ENCODE data around the gene AGAP1. TPM values are rescaled to one million over a fixed set of nuclear protein-coding genes. Genes with fewer than 3 reads are reported as not detected.
A peak's percentile ranks its signal among the peaks of the same experiment; 100 is the strongest.

AGAP1 gene
- total and polyA plus RNA-seq, 8 donors: 5.0 to 27.6 (median 17.4) TPM

DNA sequence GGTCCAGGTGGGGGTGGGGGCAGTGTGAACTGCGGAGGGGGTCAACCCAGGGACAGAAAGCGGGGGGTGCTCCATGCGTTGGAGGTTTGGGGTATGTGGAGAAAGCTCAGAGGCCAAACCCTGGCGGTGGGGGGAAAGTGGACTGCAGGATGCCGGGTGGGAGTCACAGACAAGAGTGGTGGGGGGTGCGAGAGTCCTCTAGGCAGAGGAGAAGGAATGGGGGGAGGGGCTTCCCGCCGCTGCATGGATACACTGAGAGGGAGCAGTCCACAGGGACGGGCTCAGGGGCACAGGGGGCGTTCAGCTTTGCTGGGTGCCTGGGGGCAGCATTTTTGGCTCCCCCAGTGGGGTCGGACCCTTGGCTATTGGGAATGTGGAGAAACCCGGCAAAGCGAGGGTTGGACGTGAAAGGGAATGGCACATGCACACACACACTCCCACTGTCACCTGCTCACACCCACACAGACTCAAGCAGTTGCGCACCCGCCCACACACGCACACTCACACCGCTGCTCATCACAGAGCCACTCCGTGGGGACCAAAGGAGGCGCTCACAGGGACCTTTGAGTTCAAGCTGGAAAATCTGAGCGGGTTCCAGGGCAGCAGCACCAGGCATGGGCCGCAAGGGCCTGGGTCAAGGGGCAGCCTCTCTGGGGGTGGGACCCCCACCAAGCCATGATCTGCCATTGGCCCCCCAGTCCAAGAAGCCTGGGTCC is 666.7 kb downstream of the AGAP1 start:
- H3K9me3 ChIP-seq: no peaks in the 10 kb centered on the region
- 24 to 31% methylated on average over 21 to 22 of the region's 22 CpGs for WGBS, 2 donors
- intact Hi-C loops (cut with DNase I): no loop called here
- H3K36me3 ChIP-seq: no peaks in the 10 kb centered on the region
- DNase-seq (no peak), FAIRE-seq (no peak), ATAC-seq (no peak)
- peaks cover 4 to 14% (median 7%) of the 10 kb centered on the region in 3 donors for H3K4me1 ChIP-seq
- no peak overlapping the region for H3K27ac ChIP-seq
- TF ChIP-seq, protein P1, sequence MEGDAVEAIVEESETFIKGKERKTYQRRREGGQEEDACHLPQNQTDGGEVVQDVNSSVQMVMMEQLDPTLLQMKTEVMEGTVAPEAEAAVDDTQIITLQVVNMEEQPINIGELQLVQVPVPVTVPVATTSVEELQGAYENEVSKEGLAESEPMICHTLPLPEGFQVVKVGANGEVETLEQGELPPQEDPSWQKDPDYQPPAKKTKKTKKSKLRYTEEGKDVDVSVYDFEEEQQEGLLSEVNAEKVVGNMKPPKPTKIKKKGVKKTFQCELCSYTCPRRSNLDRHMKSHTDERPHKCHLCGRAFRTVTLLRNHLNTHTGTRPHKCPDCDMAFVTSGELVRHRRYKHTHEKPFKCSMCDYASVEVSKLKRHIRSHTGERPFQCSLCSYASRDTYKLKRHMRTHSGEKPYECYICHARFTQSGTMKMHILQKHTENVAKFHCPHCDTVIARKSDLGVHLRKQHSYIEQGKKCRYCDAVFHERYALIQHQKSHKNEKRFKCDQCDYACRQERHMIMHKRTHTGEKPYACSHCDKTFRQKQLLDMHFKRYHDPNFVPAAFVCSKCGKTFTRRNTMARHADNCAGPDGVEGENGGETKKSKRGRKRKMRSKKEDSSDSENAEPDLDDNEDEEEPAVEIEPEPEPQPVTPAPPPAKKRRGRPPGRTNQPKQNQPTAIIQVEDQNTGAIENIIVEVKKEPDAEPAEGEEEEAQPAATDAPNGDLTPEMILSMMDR (IDR thresholded peaks at IDR 0.05): no peak
- no peak overlapping the region for H3K4me3 ChIP-seq
- peaks cover 0 to 18% (median 5%) of the 10 kb centered on the region in 4 donors for H3K27me3 ChIP-seq

DNA sequence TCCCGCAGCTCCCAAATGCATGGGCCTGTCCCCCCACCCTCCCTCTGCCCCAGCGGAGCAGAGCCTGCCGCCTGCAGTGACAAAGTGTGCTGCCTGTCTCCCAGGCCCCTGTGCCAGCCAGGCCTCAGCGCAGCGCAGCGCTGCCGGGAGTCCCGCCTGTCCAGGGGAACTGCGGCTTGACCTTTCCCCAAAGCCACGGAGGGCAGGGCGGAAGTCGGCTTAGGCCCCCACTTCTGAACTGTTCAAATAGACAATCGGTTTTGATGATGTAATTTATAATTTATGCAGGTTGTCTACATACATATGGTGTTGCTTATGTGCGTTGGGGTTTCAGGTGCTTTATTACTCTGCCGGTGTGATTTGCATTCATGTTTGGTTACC is 667.2 kb downstream of the AGAP1 start:
- no peaks in the 10 kb centered on the region for H3K9me3 ChIP-seq
- FAIRE-seq: no peak
- H3K4me3 ChIP-seq: no peak overlapping the region
- no peak for ATAC-seq
- TF ChIP-seq, protein P1 (IDR thresholded peaks at IDR 0.05): no peak
- intact Hi-C loops (cut with DNase I): no loop called here
- H3K27me3 ChIP-seq: peaks cover 0 to 24% (median 8%) of the 10 kb centered on the region in 4 donors
- peak in 1 of 6 donors; percentile 50 for DNase-seq
- no peaks in the 10 kb centered on the region for H3K36me3 ChIP-seq
- H3K27ac ChIP-seq: no peak overlapping the region
- peaks cover 4 to 14% (median 7%) of the 10 kb centered on the region in 3 donors for H3K4me1 ChIP-seq
- 41 to 47% methylated on average over 15 of the region's 15 CpGs for WGBS, 2 donors

DNA sequence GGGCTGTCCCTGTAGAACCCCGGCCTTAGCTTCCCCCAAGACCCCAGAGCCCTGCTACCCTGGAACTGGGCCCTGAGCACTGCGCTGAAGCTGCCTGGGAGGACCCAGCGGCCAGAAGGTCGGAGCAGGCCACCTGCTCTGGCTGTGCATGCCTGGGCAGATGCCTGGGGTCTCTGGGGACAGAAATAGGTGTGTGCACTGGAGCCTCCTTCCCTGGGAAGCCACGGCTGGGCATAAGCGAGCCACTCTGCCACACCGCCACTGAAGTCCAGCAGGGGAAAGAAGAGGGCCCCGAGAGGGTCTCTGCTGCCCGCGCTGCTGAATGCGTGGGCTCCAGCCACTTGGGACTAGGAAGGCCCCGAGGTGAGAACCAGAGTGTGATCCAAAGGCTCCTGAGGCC is 667.7 kb downstream of the AGAP1 start:
- Histone ChIP-seq H3K27me3 (peaks cover 0 to 26% (median 8%) of the 10 kb centered on the region in 4 donors), H3K4me3 (no peak overlapping the region), H3K9me3 (no peaks in the 10 kb centered on the region), H3K36me3 (no peaks in the 10 kb centered on the region), H3K4me1 (peaks cover 4 to 14% (median 7%) of the 10 kb centered on the region in 3 donors), H3K27ac (no peak overlapping the region)
- WGBS, 2 donors: 61 to 68% methylated on average over 12 of the region's 12 CpGs
- TF ChIP-seq, protein P1 (IDR thresholded peaks at IDR 0.05): no peak
- intact Hi-C loops (cut with DNase I): no loop called here
- DNase-seq (no peak), ATAC-seq (no peak), FAIRE-seq (no peak)

DNA sequence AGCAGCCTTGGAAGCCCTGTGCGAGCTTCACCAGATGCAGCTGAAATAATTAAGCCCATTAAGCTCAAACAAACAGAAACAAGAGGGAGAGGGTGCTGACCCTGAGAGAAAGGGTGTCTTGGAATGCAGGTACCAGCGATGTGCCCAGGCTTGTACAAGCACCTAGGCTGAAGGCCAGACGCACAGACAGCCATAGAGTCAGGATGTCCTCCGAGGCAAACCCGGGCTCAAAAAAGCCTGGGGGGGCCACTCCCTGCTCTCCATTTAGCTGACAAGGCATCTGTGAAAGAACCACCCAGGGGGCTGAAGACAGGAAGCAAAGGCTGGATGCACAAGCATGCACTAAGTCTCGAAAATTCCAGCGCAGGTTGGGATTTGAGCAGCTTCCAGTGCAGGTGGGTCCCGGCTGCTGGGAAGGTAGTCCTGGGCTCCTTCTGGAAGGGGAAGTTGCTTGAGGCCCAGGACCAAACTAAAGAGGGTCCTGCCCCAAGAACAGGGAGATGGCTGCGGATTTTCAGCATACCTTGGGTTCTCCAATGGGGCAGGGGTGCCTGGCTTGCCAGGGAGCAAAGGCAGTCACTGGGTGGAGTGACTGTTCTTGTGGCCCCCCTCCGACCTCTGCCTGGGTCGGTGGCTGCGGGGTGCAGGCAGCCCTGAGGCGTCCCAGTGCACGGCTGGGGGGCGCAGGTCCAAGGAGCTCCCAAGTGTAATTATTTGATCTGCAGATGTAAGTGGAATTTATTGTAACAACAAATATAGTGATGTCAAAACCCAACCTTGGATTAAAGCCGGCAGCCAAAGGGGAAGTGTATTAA is 668.4 kb downstream of the AGAP1 start:
- Histone ChIP-seq H3K27ac (no peak overlapping the region), H3K4me1 (peaks cover 4 to 17% (median 7%) of the 10 kb centered on the region in 3 donors), H3K9me3 (no peaks in the 10 kb centered on the region), H3K4me3 (no peak overlapping the region), H3K36me3 (no peaks in the 10 kb centered on the region), H3K27me3 (peaks cover 0 to 33% (median 10%) of the 10 kb centered on the region in 4 donors)
- ATAC-seq (no peak), DNase-seq (no peak), FAIRE-seq (no peak)
- WGBS, 2 donors: 22 to 26% methylated on average over 16 of the region's 16 CpGs
- intact Hi-C loops (cut with DNase I): no loop called here
- TF ChIP-seq, protein P1 (IDR thresholded peaks at IDR 0.05): no peak
